RWPE1 (cell line): ENCODE measurements around the gene RAPGEF2.

ENCODE experiments used
- CTCF ChIA-PET: fragments of 350-600 bp; sonication (Branson Sonifier 250); formaldehyde crosslinking; extraction: SDS; loops from one replicate; lab custom pipeline; 2021; lab: Yijun Ruan, JAX
- POLR2A ChIA-PET: fragments of 400-600 bp; formaldehyde crosslinking; extraction: SDS; loops from one replicate; lab custom pipeline; 2020; ENCODE audit warnings: antibody characterized with exemption; ENCODE audit not compliant: low non-redundant PET; lab: Yijun Ruan, JAX
- DNase-seq: peaks from one replicate; pipeline ENCODE4 v3.0.0; 2012; ENCODE audit warnings: low spot score
- H3K27ac ChIP-seq: fragments of 450-650 bp; 2 replicates; pipeline ENCODE4 v1.5.1; 2017
- CTCF ChIP-seq: fragments of 450-650 bp; conservative IDR thresholded peaks from 2 replicates; pipeline ENCODE4 v1.5.1; 2017; ENCODE audit warnings: low read depth, mild to moderate bottlenecking

RAPGEF2 gene

GRCh38 chr4:159283696-159284095 lies 180.8 kb downstream of the RAPGEF2 start:
- H3K27ac ChIP-seq: no peak overlapping the region
- TF ChIP-seq CTCF: no peak
- ChIA-PET CTCF (interaction anchor here (0.6 kb wide), 1 partner anchor 41 kb away, joined by 3 read pairs; no protein-coding TSS in a partner anchor), POLR2A (no interaction called here)
- peak; percentile 84 for DNase-seq

GRCh38 chr4:159284113-159284512 lies 181.2 kb downstream of the RAPGEF2 start:
- peak; percentile 24 for DNase-seq
- H3K27ac ChIP-seq: no peak overlapping the region
- ChIA-PET POLR2A (no interaction called here), CTCF (no interaction called here)
- TF ChIP-seq CTCF: no peak

GRCh38 chr4:159284733-159285132 lies 181.9 kb downstream of the RAPGEF2 start:
- ChIA-PET CTCF (interaction anchor here (0.5 kb wide), 1 partner anchor 15 kb away, joined by 4 read pairs; no protein-coding TSS in a partner anchor), POLR2A (no interaction called here)
- peak overlapping the region; percentile 67 for H3K27ac ChIP-seq
- DNase-seq: no peak
- TF ChIP-seq CTCF: no peak

GRCh38 chr4:159287767-159288166 lies 184.9 kb downstream of the RAPGEF2 start:
- ChIA-PET POLR2A (no interaction called here), CTCF (no interaction called here)
- DNase-seq: no peak
- H3K27ac ChIP-seq: no peak overlapping the region
- no peak for TF ChIP-seq CTCF

- ChIA-PET POLR2A (no interaction called here), CTCF (interaction anchor here (0.5 to 0.8 kb wide), 2 partner anchors 10 to 28 kb away, joined by 3 read pairs; no protein-coding TSS in a partner anchor)
- TF ChIP-seq CTCF: no peak
- no peak overlapping the region for H3K27ac ChIP-seq
- DNase-seq: no peak
These were observed 186.8 kb downstream of the RAPGEF2 start for GRCh38 chr4:159289682-159290081.

GRCh38 chr4:159290321-159291030 lies 187.6 kb downstream of the RAPGEF2 start:
- H3K27ac ChIP-seq: no peak overlapping the region
- ChIA-PET CTCF (interaction anchor here (0.8 kb wide), 1 partner anchor 9 kb away, joined by 3 read pairs; no protein-coding TSS in a partner anchor), POLR2A (no interaction called here)
- TF ChIP-seq CTCF: no peak
- no peak for DNase-seq
